HCT116 (cell line): ENCODE data around the gene WASF2.

Experiments used
- CEBPB ChIP-seq: IDR thresholded peaks from 2 replicates; pipeline ENCODE4 v1.6.1; 2012; ENCODE audit warnings: low read depth
- EZH2phosphoT487 ChIP-seq: fragments of 200-600 bp; IDR thresholded peaks from 2 replicates; pipeline ENCODE4 v1.6.1; 2018; ENCODE audit warnings: antibody characterized with exemption, borderline replicate concordance
- JUND ChIP-seq: IDR thresholded peaks from 2 replicates; pipeline ENCODE4 v1.6.1; 2012
- POLR2AphosphoS5 ChIP-seq: IDR thresholded peaks from 2 replicates; pipeline ENCODE4 v1.6.1; 2011; ENCODE audit warnings: mild to moderate bottlenecking, low read depth, low read length, moderate library complexity
- TF ChIP-seq, protein P1 (sequence below): IDR thresholded peaks from 2 replicates; pipeline ENCODE4 v1.6.1; 2011; ENCODE audit warnings: mild to moderate bottlenecking, low read length, moderate library complexity; ENCODE audit not compliant: insufficient replicate concordance; ENCODE audit errors: extremely low read depth
- TF ChIP-seq, protein P2 (sequence below): IDR thresholded peaks from 2 replicates; pipeline ENCODE4 v1.6.1; 2012
- TF ChIP-seq, protein P3 (sequence below): IDR thresholded peaks from 2 replicates; pipeline ENCODE4 v1.6.1; 2012; ENCODE audit warnings: low read depth

DNA sequence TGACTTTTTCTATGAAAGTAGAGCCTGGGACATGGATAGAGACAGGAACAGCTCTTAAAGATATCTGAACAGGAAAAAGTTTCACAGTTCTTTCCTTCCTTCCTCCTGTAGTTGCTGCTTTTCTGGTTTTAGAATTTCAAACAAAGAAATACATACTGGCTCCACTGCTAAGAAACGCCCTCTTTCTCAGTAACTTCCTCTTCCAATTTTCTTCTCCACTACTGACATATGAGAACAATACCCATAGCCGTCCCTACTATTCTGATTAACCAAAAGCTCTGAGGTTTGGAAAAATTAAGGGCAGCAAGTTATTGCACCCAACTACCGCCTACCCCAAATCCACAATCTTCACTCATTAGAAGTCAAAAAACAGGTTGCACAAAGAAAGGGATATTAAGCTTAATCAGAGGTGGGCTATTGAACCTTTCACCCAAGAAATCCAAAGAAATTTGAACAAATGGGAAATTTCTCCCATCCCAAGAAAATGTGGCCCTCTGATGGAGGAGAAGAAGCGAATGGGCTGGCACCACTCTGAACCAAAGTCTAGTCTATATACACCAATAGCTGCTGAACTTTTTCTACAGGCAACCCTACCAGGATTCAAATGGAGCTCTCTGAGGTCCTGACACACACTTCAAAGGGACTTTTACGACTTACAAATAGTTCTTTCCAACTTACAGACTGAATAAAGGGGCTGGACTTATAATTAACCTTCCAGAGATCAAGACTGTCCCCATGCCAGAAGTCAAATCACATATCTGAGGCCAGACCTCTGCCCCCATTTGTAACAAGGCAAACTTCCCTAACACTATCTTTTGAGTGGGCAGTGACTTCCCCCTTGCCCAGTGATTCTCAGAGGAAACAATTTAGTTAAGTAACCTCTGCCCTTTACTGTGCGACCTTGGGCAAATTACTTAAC, 1.7 kb downstream of the WASF2 start:
- no peak for TF ChIP-seq EZH2phosphoT487
- no peak for TF ChIP-seq JUND
- TF ChIP-seq, protein P1, sequence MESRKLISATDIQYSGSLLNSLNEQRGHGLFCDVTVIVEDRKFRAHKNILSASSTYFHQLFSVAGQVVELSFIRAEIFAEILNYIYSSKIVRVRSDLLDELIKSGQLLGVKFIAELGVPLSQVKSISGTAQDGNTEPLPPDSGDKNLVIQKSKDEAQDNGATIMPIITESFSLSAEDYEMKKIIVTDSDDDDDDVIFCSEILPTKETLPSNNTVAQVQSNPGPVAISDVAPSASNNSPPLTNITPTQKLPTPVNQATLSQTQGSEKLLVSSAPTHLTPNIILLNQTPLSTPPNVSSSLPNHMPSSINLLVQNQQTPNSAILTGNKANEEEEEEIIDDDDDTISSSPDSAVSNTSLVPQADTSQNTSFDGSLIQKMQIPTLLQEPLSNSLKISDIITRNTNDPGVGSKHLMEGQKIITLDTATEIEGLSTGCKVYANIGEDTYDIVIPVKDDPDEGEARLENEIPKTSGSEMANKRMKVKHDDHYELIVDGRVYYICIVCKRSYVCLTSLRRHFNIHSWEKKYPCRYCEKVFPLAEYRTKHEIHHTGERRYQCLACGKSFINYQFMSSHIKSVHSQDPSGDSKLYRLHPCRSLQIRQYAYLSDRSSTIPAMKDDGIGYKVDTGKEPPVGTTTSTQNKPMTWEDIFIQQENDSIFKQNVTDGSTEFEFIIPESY, result no peak
- TF ChIP-seq, protein P2, sequence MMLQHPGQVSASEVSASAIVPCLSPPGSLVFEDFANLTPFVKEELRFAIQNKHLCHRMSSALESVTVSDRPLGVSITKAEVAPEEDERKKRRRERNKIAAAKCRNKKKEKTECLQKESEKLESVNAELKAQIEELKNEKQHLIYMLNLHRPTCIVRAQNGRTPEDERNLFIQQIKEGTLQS, result no peak
- TF ChIP-seq, protein P3, sequence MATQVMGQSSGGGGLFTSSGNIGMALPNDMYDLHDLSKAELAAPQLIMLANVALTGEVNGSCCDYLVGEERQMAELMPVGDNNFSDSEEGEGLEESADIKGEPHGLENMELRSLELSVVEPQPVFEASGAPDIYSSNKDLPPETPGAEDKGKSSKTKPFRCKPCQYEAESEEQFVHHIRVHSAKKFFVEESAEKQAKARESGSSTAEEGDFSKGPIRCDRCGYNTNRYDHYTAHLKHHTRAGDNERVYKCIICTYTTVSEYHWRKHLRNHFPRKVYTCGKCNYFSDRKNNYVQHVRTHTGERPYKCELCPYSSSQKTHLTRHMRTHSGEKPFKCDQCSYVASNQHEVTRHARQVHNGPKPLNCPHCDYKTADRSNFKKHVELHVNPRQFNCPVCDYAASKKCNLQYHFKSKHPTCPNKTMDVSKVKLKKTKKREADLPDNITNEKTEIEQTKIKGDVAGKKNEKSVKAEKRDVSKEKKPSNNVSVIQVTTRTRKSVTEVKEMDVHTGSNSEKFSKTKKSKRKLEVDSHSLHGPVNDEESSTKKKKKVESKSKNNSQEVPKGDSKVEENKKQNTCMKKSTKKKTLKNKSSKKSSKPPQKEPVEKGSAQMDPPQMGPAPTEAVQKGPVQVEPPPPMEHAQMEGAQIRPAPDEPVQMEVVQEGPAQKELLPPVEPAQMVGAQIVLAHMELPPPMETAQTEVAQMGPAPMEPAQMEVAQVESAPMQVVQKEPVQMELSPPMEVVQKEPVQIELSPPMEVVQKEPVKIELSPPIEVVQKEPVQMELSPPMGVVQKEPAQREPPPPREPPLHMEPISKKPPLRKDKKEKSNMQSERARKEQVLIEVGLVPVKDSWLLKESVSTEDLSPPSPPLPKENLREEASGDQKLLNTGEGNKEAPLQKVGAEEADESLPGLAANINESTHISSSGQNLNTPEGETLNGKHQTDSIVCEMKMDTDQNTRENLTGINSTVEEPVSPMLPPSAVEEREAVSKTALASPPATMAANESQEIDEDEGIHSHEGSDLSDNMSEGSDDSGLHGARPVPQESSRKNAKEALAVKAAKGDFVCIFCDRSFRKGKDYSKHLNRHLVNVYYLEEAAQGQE, result no peak
- no peak for TF ChIP-seq CEBPB
- TF ChIP-seq POLR2AphosphoS5, result no peak
